ENCODE measurements around the gene PHF24.
"Not testable (repeated sequence)": the region's sequence is repeated elsewhere in the genome, so short reads cannot be mapped to it uniquely, and the experiment has no call there.

Gene PHF24

DNA sequence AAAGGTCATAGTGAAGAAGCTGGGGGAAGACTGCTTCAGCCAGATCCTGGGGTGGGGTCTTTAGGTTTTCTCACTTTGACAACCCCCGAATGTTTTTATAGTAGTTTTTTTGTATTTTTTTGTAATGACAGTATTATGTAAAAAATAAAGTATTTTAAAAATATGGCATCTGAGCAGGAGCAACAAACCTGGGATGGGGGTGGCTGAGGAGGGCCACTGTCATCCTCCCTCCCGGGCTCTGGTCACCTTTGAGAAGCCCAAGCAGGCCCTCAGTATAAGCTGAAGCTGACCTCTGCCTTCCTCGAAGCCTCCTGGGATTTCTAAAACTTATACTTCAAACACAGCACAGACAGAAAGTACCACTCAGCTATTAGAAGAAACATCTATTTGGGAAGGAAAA is 40.2 kb downstream of the PHF24 start:
- no peak for DNase-seq

DNA sequence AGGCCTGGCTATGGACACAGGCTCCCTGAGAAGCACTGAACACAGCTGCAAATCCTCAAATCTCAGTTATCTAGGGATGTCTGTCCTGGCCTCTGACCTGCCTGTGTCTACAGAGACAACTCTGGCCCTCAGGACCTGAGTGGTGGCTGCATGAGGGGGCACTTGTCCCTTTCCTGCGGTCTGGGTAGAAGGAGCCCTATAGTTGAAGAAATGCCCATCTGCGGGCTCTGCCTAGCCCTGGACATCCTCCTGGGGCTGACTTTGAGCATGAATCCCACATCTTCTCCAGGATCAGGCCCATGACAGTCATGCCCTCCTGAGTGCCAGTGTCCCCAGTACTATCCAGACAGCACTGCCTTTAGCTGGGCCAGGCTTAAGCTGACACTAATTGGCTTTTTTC is 41.5 kb downstream of the PHF24 start:
- no peak for DNase-seq

DNA sequence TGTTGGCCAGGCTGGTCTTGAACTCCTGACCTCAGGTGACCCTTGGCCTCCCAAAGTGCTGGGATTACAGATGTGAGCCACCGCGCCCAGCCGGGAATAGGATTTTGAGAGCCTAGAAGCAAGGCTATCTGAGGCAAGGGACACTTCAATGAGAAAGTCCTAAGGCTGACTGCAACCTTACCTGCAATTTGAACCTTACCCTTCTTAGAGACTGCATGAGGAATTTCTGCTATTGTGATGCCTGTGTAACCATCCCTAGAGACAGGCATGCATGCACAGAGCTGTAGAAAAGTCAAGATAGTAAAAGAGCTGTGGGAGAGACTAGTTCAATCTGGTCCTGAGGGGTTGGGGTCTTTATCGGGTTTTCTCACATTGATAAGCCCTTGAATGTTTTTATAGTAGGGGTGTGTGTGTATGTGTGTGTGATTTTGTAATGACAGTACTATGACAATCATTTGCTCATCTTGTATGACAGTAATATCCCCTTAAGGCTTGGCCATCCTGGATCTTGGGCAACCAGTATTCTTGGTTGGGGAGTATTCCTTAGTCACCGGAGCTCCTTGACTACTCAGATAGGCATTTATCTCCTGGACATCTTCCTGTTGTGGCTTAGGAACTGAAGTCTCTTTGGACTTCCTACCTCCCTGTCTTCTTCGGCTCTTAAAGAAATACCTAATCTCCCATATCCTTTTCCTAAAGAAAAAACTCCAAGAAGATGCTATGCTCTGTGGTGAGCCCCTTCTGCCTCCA is 42.6 kb downstream of the PHF24 start:
- DNase-seq, result no peak

DNA sequence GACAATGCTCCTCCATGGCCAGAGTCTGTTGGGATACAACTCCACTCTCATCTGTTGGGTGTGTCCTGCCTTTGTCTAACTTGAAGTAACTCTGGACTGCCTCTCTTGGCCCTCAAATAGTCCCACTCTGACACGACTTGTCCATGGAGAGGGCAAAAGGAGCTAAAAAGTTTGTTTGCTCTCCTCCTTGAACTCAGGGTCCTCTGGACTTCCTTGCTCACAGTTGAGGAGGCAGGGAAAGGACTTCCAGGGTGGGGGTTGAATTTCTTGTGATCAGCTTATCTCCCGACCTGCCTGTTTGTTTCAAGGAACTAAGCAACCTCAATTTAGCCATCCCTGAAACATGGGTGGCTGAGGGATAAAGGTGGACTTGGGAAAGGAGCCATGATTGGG is 43.2 kb downstream of the PHF24 start:
- no peak for DNase-seq

DNA sequence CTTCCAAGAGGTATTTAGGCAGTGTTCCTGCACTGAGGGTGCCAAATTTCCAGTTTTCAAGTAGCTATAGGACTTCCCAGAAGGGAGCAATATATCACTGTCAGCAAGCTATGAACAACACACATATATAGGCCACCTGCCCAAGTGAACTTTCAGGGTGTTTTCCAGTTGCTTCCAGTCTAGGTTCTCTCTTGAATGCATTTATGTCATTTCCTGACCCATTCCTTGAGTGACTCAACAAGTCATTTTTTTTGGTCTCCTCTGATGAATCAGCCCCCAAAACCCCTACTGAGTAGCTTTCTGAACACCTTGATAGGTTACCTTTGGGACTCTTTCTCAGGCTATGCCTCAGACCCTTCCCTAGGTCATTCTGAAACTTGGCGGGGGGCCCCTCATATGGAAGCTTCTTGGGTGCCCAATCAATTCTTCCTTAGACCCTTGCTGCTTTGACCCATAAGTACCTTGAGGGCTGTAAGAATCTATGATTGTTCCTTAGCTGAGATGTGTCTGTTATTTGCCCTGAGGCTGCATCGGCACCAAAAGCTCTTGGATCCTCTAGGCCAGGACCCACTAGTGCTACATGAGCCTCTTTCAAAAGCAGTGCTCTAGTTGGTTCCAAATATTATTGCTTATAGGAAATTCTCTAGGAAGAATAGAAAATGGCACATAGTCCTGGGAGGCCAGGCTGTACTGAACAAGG is 43.9 kb downstream of the PHF24 start:
- peak; percentile 23 for DNase-seq

DNA sequence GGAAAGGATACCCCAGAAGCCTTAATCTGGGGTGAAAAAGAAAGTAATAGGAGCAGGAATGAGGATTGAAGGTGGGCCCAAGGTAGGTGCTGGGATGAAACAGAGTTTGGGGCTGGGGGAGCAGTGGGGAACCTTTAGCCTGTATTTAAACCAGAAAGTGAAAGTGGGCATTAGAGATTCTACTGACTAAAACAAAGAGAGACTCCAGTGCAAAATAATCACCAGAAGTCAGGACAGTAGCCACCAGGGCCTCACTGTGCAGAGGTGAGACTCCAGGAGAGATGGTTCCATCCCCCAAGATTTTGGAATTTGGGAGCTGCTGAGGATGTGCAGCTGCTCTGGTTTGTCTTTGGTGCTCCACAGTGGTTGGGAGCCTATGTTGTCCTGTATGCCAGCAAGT is 44.5 kb downstream of the PHF24 start:
- DNase-seq, result no peak

DNA sequence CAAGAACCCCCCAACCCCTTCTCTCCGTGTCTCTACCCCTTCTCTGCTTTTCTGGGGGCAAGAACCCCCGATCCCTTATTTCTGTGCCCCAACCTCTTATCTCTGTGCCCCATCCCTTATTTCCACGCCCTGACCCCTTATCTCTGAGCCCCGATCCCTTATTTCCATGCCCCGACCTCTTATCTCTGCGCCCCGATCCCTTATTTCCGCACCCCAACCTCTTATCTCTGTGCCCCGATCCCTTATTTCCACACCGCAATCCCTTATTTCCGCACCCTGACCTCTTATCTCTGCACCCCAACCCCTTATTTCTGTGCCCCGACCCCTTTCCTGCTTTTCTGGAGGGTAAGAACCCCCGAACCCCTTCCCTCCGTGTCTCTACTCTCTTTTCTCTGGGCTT is 46.2 kb downstream of the PHF24 start:
- DNase-seq, result not testable (repeated sequence)

DNA sequence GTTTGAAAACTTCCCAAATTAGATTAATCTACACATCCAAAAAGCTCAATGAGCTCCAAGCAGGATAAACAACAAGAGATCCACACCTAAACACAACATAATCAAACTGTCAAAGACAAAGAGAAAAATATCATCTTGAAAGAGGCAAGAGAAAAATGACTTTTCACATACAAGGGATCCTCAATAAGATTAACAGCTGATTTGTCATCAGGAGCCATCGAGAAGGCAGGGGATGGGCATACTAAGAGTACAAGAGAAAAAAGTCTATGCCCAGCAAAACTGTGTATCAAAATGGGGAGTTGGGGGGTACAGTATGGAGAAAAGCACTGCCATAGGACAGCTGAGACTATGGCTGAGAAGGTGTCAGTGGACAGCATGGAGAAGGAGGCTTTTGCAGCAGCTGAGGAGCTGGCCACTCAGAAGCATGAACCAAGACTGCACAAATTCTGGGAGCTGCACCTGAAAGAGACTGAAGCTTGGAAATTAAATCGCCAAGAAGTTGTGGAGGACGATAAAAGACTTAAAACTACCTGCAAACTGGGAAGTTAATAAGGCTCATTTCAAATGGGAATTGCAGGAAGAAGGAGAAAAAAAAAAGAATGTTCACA is 52.4 kb downstream of the PHF24 start:
- no peak for DNase-seq

DNA sequence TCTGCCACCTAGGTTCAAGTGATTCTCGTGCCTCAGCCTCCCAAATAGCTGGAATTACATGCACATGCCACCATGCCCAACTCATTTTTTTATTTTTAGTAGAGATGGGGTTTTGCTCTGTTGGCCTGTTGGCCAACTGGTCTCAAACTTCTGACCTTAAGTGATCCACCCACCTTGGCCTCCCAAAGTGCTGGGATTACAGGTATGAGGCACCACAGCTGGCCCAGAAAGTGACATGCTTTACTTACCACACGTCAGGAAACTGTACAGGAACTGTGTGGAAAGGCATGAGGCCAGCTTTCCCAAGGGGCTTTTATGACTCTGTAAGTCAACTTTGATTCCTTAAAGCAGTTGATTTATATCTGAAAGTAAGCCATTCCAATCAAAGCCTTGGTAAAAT is 56.4 kb downstream of the PHF24 start:
- no peak for DNase-seq

DNA sequence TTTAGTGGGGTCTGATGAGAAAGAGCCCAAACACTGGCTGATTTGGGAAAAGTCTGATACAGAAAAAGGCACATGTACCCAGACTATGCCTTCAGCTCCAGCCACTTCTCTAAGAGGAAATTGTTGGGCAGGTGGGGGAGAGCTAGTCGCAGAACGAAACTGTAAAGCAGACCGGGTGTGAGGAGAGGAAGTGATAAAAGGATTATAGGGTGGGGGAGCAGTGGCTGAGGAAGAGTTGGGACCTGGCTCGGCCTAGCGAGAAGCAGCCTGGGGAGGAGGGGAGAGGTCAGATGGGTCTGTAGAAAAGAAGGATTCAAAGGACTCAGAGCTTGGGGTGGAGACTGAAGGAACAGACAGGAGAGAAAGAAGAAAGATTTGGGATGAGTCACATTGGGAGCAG is 65.4 kb downstream of the PHF24 start:
- not testable (repeated sequence) for DNase-seq

DNA sequence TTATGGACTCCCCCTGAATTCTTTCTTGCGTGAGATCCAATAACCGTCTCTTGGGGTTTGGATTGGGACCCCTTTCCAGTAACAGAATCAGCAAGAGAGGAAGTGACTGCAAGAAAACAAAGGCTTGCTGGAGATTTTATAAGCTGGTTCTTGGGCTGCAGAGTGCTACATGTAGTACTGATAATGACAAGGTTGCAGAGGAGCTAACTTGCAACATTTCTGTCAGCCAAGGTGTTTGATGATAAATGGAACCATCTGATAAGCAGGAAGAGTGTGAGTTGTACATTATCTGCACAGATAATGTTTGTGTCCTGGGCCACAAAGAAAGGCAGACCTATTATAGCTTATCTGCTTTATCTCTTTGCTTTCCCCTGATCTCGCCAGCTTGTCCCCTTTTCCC is 68.6 kb downstream of the PHF24 start:
- no peak for DNase-seq

DNA sequence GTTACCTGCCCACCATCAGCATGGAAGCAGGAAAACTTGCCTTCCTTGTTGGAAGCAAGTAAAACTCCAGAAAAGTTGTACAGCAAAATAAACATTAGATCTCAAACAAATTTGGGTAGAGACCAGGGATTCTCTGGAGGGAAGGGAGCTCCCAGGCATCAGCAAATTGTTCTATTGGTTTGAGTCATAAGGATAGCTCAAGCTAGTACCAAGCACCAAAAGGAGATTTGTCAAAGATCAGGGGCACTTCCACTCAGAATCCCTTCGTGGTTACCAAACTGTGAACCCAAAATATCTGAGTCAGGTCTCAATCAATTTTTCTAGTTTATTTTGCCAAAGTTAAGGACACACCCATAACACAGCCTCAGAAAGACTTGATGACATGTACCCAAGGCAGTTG is 69.3 kb downstream of the PHF24 start:
- DNase-seq, result no peak

DNA sequence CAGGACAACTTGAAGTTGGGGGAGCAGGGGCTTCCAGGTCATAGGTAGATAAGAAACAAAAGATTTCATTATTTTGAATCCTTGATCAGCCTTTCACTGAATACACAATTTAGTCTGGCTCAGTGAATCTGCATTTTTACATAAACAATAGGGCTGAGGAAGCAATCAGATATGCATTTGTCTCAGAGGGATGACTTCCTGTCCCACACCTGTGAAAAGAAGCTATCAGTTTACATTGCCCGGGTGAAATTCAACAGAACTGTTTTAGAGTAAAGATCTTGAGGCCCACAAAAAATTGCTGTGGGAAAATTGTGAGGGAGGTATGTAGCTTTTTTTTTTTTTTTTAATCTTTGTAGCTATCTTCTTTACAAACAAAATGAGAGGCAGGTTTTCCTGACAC is 69.8 kb downstream of the PHF24 start:
- no peak for DNase-seq

DNA sequence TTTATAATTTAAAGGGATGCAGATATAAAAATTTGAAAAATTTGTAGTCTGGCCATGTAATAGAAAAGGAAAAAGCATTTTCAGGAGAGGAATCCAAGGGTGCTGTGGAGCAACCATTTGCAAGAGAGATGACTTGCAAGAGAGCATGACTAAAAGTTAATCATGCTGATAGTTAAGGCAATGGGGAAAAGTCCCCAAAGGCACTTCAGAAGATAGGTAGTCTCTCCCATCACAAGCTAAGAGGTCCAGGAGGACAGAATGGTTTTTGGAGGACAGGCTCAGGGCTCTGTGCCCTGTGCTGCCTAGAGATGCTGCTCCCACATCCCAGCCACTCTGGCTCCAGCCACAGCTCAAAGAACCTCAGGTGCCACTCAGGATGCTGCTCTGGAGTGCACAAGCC is 70.3 kb downstream of the PHF24 start:
- DNase-seq, result no peak

DNA sequence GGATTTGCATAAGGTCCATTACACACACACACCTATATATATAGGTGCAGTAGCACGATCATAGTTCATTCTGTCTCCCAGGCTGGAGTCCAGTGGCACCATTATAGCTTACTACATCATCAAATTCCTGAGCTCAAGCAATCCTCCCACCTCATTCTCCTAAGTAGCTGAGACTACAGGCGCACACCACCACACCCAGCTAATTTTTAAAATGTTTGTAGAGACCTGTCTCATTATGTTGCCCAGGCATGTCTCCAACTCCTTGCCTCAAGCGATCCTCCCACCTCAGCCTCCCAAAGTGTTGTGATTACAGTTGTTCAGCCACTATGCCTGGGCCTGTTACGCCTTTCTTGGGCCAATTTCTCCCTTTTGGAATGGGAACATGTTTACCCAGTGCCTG is 71.2 kb downstream of the PHF24 start:
- no peak for DNase-seq

DNA sequence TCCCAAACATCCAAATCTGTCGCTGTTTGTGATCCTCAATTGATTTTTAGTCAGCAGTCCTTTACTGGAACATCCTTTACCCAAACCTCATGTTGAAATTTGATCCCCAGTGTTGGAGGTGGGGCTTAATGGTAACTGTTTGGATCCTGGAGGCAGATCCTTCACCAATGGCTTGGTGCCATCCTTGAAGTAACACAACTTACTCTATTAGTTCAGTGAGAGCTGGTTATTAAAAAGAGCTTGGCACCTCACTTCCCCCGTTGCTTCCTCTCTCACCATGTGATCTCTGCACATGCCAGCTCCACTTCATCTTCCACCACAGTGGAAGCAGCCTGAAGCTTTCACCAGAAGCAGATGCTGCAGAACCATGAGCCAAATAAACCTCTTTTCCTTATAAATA is 71.8 kb downstream of the PHF24 start:
- no peak for DNase-seq
